ENCODE data around the gene CLDN34. TPM values are rescaled to one million over a fixed set of nuclear protein-coding genes. Genes with fewer than 3 reads are reported as not detected.

CLDN34 gene
- total and polyA plus RNA-seq, 8 donors = 0.18 to 0.73 TPM; not detected in 6

GRCh38 chrX:9988762-9989161, 21.6 kb downstream of the CLDN34 start:
- Histone ChIP-seq H3K27me3 (no peaks in the 10 kb centered on the region), H3K9me3 (no peaks in the 10 kb centered on the region), H3K36me3 (no peaks in the 10 kb centered on the region), H3K4me1 (no peaks in the 10 kb centered on the region), H3K27ac (no peak overlapping the region), H3K4me3 (no peak overlapping the region)
- DNase-seq = no peak
- TF ChIP-seq POLR2A (IDR thresholded peaks at IDR 0.05) = no peak
- TF ChIP-seq, protein P1, sequence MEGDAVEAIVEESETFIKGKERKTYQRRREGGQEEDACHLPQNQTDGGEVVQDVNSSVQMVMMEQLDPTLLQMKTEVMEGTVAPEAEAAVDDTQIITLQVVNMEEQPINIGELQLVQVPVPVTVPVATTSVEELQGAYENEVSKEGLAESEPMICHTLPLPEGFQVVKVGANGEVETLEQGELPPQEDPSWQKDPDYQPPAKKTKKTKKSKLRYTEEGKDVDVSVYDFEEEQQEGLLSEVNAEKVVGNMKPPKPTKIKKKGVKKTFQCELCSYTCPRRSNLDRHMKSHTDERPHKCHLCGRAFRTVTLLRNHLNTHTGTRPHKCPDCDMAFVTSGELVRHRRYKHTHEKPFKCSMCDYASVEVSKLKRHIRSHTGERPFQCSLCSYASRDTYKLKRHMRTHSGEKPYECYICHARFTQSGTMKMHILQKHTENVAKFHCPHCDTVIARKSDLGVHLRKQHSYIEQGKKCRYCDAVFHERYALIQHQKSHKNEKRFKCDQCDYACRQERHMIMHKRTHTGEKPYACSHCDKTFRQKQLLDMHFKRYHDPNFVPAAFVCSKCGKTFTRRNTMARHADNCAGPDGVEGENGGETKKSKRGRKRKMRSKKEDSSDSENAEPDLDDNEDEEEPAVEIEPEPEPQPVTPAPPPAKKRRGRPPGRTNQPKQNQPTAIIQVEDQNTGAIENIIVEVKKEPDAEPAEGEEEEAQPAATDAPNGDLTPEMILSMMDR (IDR thresholded peaks at IDR 0.05) = peak in 3 of 7 experiments; percentile 8 to 34 (median 27)
- 24 to 49% (median 30%) methylated on average over 1 of the region's 1 CpG for WGBS, 5 donors
- intact Hi-C loops (cut with DNase I; ENCODE audit: low total_unique reads) = no loop called here

DNA sequence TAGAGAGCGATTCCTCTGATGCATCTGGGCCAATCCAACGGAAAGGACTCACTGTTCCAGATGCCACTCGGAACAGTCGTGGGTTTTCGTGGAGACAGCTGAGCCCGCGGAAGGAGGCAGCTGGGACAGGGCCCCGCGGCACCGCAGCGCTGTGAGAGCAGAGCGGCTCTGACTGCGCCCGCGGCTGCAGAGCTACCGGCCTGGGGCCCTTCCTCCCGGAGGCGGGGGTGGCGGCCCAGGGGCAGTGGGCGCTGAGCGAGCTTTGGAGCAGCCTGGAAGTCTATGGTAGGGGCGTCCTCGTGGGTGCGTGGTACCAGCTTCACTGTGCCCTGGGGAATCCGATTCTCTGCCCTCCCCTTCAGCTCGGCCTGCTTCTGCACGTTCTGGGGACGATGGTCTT, 24.9 kb downstream of the CLDN34 start:
- intact Hi-C loops (cut with DNase I; ENCODE audit: low total_unique reads) = no loop called here
- Histone ChIP-seq H3K4me3 (no peak overlapping the region), H3K9me3 (no peaks in the 10 kb centered on the region), H3K27ac (no peak overlapping the region), H3K27me3 (no peaks in the 10 kb centered on the region), H3K36me3 (no peaks in the 10 kb centered on the region), H3K4me1 (no peaks in the 10 kb centered on the region)
- WGBS, 5 donors = 85 to 99% (median 90%) methylated on average over 8 to 28 of the region's 28 CpGs
- DNase-seq = no peak
- no peak for TF ChIP-seq POLR2AphosphoS5 (IDR thresholded peaks at IDR 0.05)
- no peak for TF ChIP-seq EP300 (IDR thresholded peaks at IDR 0.05)
- TF ChIP-seq, protein P1 (IDR thresholded peaks at IDR 0.05) = no peak
- no peak for TF ChIP-seq POLR2A (IDR thresholded peaks at IDR 0.05)

GRCh38 chrX:9992724-9993123, 25.6 kb downstream of the CLDN34 start:
- Histone ChIP-seq H3K9me3 (no peaks in the 10 kb centered on the region), H3K27ac (no peak overlapping the region), H3K4me1 (no peaks in the 10 kb centered on the region), H3K4me3 (no peak overlapping the region), H3K36me3 (no peaks in the 10 kb centered on the region), H3K27me3 (no peaks in the 10 kb centered on the region)
- WGBS, 5 donors = 94 to 100% (median 96%) methylated on average over 11 to 18 of the region's 18 CpGs; no CpG with 5 or more reads in 1 of the 5 donors
- TF ChIP-seq, protein P1 (IDR thresholded peaks at IDR 0.05) = no peak
- TF ChIP-seq EP300 (IDR thresholded peaks at IDR 0.05) (no peak), POLR2AphosphoS5 (IDR thresholded peaks at IDR 0.05) (no peak), POLR2A (IDR thresholded peaks at IDR 0.05) (no peak)
- intact Hi-C loops (cut with DNase I; ENCODE audit: low total_unique reads) = no loop called here
- DNase-seq = no peak

GRCh38 chrX:9995855-9996339, 28.7 kb downstream of the CLDN34 start:
- DNase-seq = peak; percentile 88 to 89
- H3K4me3 ChIP-seq = no peak overlapping the region
- TF ChIP-seq EP300 (IDR thresholded peaks at IDR 0.05) (no peak), POLR2A (IDR thresholded peaks at IDR 0.05) (no peak), POLR2AphosphoS5 (IDR thresholded peaks at IDR 0.05) (peak; percentile 62 to 80 (median 76))
- TF ChIP-seq, protein P1 (IDR thresholded peaks at IDR 0.05) = peak in 6 of 7 experiments; percentile 15 to 96 (median 86)
- H3K27ac ChIP-seq = no peak overlapping the region
- intact Hi-C loops (cut with DNase I; ENCODE audit: low total_unique reads) = loop anchor here (5.0 kb wide), 1 partner anchor 121 kb away; no protein-coding TSS in a partner anchor
- H3K9me3 ChIP-seq = no peaks in the 10 kb centered on the region
- H3K27me3 ChIP-seq = no peaks in the 10 kb centered on the region
- H3K36me3 ChIP-seq = no peaks in the 10 kb centered on the region
- H3K4me1 ChIP-seq = no peaks in the 10 kb centered on the region
- WGBS, 5 donors = 13 to 28% (median 22%) methylated on average over 18 of the region's 18 CpGs

Measured in stomach (tissue), 9 donors.